ENCODE data around the gene MX1. TPM values are rescaled to one million over a fixed set of nuclear protein-coding genes. Genes with fewer than 3 reads are reported as not detected.

MX1 gene
- total RNA-seq, 1 donor from 2014 or later, result 19.4 TPM

- no peak for DNase-seq
These were observed 68.2 kb downstream of the MX1 start for GRCh38 chr21:41494242-41494641.

- no peak for DNase-seq
These were observed 71.0 kb downstream of the MX1 start for GRCh38 chr21:41497008-41497407.

GRCh38 chr21:41497788-41498187, 71.7 kb downstream of the MX1 start:
- DNase-seq, result no peak

- no peak for DNase-seq
These were observed 73.9 kb downstream of the MX1 start for GRCh38 chr21:41499920-41500319.

- DNase-seq, result no peak
These were observed 74.3 kb downstream of the MX1 start for GRCh38 chr21:41500363-41500762.

GRCh38 chr21:41500931-41501381, 74.9 kb downstream of the MX1 start:
- no peak for DNase-seq

- no peak for DNase-seq
These were observed 75.9 kb downstream of the MX1 start for GRCh38 chr21:41501919-41502318.

GRCh38 chr21:41503331-41503730, 77.3 kb downstream of the MX1 start:
- DNase-seq, result no peak

- DNase-seq, result no peak
These were observed 78.0 kb downstream of the MX1 start for GRCh38 chr21:41504030-41504429.

GRCh38 chr21:41506005-41506594, 80.1 kb downstream of the MX1 start:
- DNase-seq, result no peak

GRCh38 chr21:41506611-41507520, 80.8 kb downstream of the MX1 start:
- no peak for DNase-seq

GRCh38 chr21:41507521-41508414, 81.7 kb downstream of the MX1 start, which contains the start of gene TMPRSS2:
Gene TMPRSS2 (minus strand): TSS chr21:41508158. CDS start chr21:41498133, 10,025 bp downstream.
- no peak for DNase-seq

- no peak for DNase-seq
These were observed 82.5 kb downstream of the MX1 start for GRCh38 chr21:41508415-41509144.

Other genes with a start within 250 kb of the MX1 start
- gene FAM3B, start 109.4 kb upstream of the MX1 start, total RNA-seq, result 6.6 TPM
- gene MX2, start 64.2 kb upstream of the MX1 start, total RNA-seq, result 8.7 TPM
- gene TMPRSS2, start 81.9 kb downstream of the MX1 start, total RNA-seq, result 6.1 TPM